Liver (tissue), 9 donors: ENCODE results near the gene MYBPC2. TPM values are rescaled to one million over a fixed set of nuclear protein-coding genes. Genes with fewer than 3 reads are reported as not detected.

Source experiments
- DNase-seq: peaks from one replicate; pipeline ENCODE4 v3.0.0-alpha.2; 2017; ENCODE audit warnings: low spot score
- H3K27ac ChIP-seq, 2 donors: one replicate each; pipeline ENCODE4 v1.7.0; 2013; ENCODE audit warnings: inconsistent platforms in 2 of 2, low read length in 2 of 2, control low read depth in 1 of 2, low read depth in 1 of 2, mild to moderate bottlenecking in 1 of 2
- H3K27me3 ChIP-seq, 4 donors: one replicate each; pipeline versions ENCODE4 v1.6.1 to v1.7.0; 2013; ENCODE audit warnings: low read length in 3 of 4, inconsistent platforms in 1 of 4, mild to moderate bottlenecking in 1 of 4, moderate library complexity in 1 of 4; ENCODE audit not compliant: control insufficient read depth in 4 of 4, insufficient read depth in 4 of 4
- H3K36me3 ChIP-seq, 4 donors: one replicate each; pipeline versions ENCODE4 v1.6.1 to v1.7.0; 2013; ENCODE audit warnings: low read length in 3 of 4, mild to moderate bottlenecking in 3 of 4, low read depth in 1 of 4, moderate library complexity in 1 of 4; ENCODE audit not compliant: control insufficient read depth in 4 of 4, insufficient read depth in 3 of 4
- H3K4me1 ChIP-seq, 4 donors: one replicate each; pipeline versions ENCODE4 v1.6.1 to v1.7.0; 2013; ENCODE audit warnings: low read length in 3 of 4, mild to moderate bottlenecking in 3 of 4, moderate library complexity in 1 of 4; ENCODE audit not compliant: control insufficient read depth in 4 of 4, insufficient read depth in 4 of 4
- H3K4me3 ChIP-seq, 3 donors: one replicate each; pipeline versions ENCODE4 v1.6.1 to v1.7.0; 2013; ENCODE audit warnings: low read length in 3 of 3, control low read depth in 1 of 3, low read depth in 1 of 3, mild to moderate bottlenecking in 1 of 3
- H3K9ac ChIP-seq, 2 donors: one replicate each; pipeline ENCODE4 v1.7.0; 2013; ENCODE audit warnings: low read length in 2 of 2, mild to moderate bottlenecking in 2 of 2, moderate library complexity in 2 of 2, control low read depth in 1 of 2, low read depth in 1 of 2
- H3K9me3 ChIP-seq, 4 donors: one replicate each; pipeline versions ENCODE4 v1.6.1 to v1.7.0; 2013; ENCODE audit warnings: low read length in 3 of 4; ENCODE audit not compliant: control insufficient read depth in 4 of 4
- ATF3 ChIP-seq: IDR thresholded peaks from 2 replicates; pipeline ENCODE4 v1.6.1; 2016; ENCODE audit warnings: antibody characterized with exemption
- EGR1 ChIP-seq, 2 donors: IDR thresholded peaks; 2 replicates each; pipeline ENCODE4 v1.6.1; 2016 to 2018; ENCODE audit warnings: antibody characterized with exemption in 2 of 2, low read depth in 2 of 2
- FOXA1 ChIP-seq: IDR thresholded peaks from 2 replicates; pipeline ENCODE4 v1.6.1; 2016; ENCODE audit warnings: antibody characterized with exemption
- FOXA2 ChIP-seq: IDR thresholded peaks from 2 replicates; pipeline ENCODE4 v1.6.1; 2016; ENCODE audit warnings: antibody characterized with exemption
- GABPA ChIP-seq, 2 donors: IDR thresholded peaks in 1 of 2; conservative IDR thresholded peaks in 1 of 2; 2 replicates each; pipeline ENCODE4 v1.6.1; 2016; ENCODE audit warnings: antibody characterized with exemption in 2 of 2, mild to moderate bottlenecking in 1 of 2, moderate library complexity in 1 of 2
- HNF4A ChIP-seq, 2 donors: conservative IDR thresholded peaks; 2 replicates each; pipeline ENCODE4 v1.6.1; 2016; ENCODE audit warnings: antibody characterized with exemption in 2 of 2, mild to moderate bottlenecking in 2 of 2
- HNF4G ChIP-seq: IDR thresholded peaks from 2 replicates; pipeline ENCODE4 v1.6.1; 2016; ENCODE audit warnings: antibody characterized with exemption
- JUND ChIP-seq, 2 donors: IDR thresholded peaks; 2 replicates each; pipeline ENCODE4 v1.6.1; 2016; ENCODE audit warnings: antibody characterized with exemption in 2 of 2
- NR2F2 ChIP-seq: IDR thresholded peaks from 2 replicates; pipeline ENCODE4 v1.6.1; 2016; ENCODE audit warnings: antibody characterized with exemption
- RAD21 ChIP-seq, 2 donors: IDR thresholded peaks; 2 replicates each; pipeline ENCODE4 v1.6.1; 2016; ENCODE audit warnings: antibody characterized with exemption in 2 of 2, mild to moderate bottlenecking in 2 of 2
- REST ChIP-seq: IDR thresholded peaks from 2 replicates; pipeline ENCODE4 v1.6.1; 2016; ENCODE audit warnings: antibody characterized with exemption, mild to moderate bottlenecking
- RXRA ChIP-seq, 2 donors: IDR thresholded peaks; 2 replicates each; pipeline ENCODE4 v1.6.1; 2017 to 2018; ENCODE audit warnings: antibody characterized with exemption in 2 of 2, mild to moderate bottlenecking in 1 of 2
- SP1 ChIP-seq: IDR thresholded peaks from 2 replicates; pipeline ENCODE4 v1.6.1; 2018; ENCODE audit warnings: antibody characterized with exemption, mild to moderate bottlenecking
- TAF1 ChIP-seq: conservative IDR thresholded peaks from 2 replicates; pipeline ENCODE4 v1.6.1; 2016; ENCODE audit warnings: antibody characterized with exemption, mild to moderate bottlenecking
- YY1 ChIP-seq: IDR thresholded peaks from 2 replicates; pipeline ENCODE4 v1.6.1; 2016; ENCODE audit warnings: antibody characterized with exemption, mild to moderate bottlenecking
- WGBS: extraction: QIAGEN DNeasy Blood & Tissue Kit; methylation state at CpG from one replicate; pipeline ENCODE4 v1.1.7; 2013; 5-methylcytosine and 5-hydroxymethylcytosine counted together
- polyA plus RNA-seq, 2 donors: library from polyadenylated mRNA; stranded (reverse) in 1 of 2; unstranded in 1 of 2; fragments of 200-250 nt in 1 of 2; fragments of >200 nt in 1 of 2; fragmentation: Nextera tagmentation in 1 of 2; extraction: Ambion mirVana in 1 of 2; gene quantifications; one replicate each; pipeline versions ENCODE4 v1.2.1 to v1.2.3, GENCODE V29; 2013 to 2015
- total RNA-seq, 2 donors: library from RNA; depleted of rRNA; stranded (reverse); fragments of >200 nt; gene quantifications; one replicate each; pipeline ENCODE4 v1.2.3, GENCODE V29; 2014
- TF ChIP-seq, protein P1 (sequence below): fragments of 150-350 bp; IDR thresholded peaks from 2 replicates; pipeline ENCODE4 v1.5.1; 2017; ENCODE audit warnings: improper control_type of control experiment, low read depth, low read length; ENCODE audit not compliant: missing input control
- TF ChIP-seq, protein P2 (sequence below): IDR thresholded peaks from 2 replicates; pipeline ENCODE4 v1.6.1; 2016; ENCODE audit warnings: antibody characterized with exemption
- TF ChIP-seq, protein P3 (sequence below): IDR thresholded peaks from 2 replicates; pipeline ENCODE4 v1.6.1; 2016; ENCODE audit warnings: antibody characterized with exemption
- donor health status: healthy.
- donor health status: healthy.
- donor health status: healthy.
- donor health status: healthy.
- donor health status: healthy.

Gene MYBPC2
- total and polyA plus RNA-seq, 4 donors, result under 0.01 TPM; not detected in 3

DNA sequence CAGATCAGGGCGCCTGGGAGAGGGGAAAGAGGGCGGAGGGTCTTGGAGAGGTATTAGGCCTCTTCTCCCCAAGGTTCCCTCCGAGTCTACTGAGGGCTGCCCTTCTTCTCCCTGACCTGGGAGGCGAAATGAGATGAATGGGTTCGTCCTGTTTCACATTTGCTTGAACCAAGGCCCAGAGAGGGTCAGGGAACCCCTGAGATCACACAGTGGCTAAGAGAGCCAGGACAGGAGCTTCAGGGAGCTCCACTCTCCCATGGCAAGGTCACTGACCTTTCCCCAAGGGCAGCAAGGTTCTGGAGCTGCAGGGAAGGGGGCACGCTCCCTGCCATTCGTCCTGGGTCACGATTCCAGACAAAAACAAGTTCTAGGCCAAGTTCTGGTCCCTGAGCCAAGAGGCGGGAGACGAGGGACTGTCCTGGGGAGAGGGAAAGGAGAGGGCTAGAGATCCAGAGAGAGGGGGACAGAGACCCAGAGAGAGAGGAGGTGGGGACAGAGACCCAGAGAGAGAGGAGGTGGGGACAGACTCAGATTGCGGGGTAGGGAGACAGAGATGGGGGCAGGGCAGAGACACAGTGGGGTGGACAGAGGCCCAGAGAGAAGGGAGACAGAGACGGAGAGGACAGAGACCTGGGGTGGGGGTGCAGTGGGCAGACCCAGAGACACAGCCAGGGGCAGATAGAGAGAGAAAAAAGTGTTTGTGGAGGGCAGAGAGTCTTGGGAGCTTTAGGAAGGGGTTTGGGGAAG lies 80.5 kb downstream of the MYBPC2 start:
- peak overlapping the region; percentile 40 to 64 for H3K9ac ChIP-seq
- H3K4me1 ChIP-seq, result peaks cover 10 to 26% (median 18%) of the 10 kb centered on the region in 4 donors
- 40% methylated on average over 12 of the region's 12 CpGs for WGBS
- H3K9me3 ChIP-seq, result no peaks in the 10 kb centered on the region
- no peak for TF ChIP-seq SP1
- TF ChIP-seq RXRA (IDR thresholded peaks at IDR 0.05), result peak; percentile 34 to 50
- peak overlapping the region; percentile 81 to 84 for H3K27ac ChIP-seq
- DNase-seq, result no peak
- no peaks in the 10 kb centered on the region for H3K36me3 ChIP-seq
- no peaks in the 10 kb centered on the region for H3K27me3 ChIP-seq
- H3K4me3 ChIP-seq, result peak overlapping the region; percentile 64 to 77 (median 65)

DNA sequence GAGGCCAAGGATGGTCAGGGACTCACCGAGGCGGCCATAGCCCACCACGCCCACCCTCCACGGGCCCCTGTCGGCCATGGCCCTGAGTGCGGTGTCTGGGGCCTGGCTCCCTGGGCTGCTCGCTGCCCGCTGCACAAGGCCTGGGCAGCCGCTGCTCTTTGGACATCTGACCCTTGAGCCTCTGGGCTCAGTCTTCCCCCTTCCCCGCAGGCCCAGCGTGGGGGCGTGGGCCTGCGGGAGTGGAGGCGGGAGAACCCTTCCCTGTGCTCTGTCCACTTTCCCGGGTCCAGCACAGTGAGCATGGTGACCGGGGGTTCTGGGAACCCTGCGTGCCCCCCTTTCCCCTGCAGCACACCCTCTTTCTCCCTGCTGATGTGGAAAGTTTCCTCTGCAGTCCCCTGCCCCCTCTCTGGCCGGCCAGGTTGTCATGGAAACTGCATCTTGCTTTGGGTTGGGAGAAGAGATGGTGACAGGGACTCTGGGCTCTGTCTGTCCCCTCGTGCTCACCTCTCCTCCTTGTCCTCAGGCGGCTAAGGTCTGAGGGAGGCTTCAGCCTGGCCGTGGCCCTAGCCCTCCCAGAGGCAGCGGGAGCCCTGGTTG lies 81.2 kb downstream of the MYBPC2 start, which contains the start of gene ASPDH:
ASPDH (minus strand) TSS at position 168 of the 600 bp plus-strand sequence; CDS start at position 78, 90 bp downstream.
- Histone ChIP-seq H3K9ac (peak within 1 kb of the TSS; percentile 40 to 64), H3K4me3 (peak within 1 kb of the TSS; percentile 64 to 77 (median 65)), H3K36me3 (no peaks in the 10 kb centered on the region), H3K4me1 (peaks cover 10 to 26% (median 18%) of the 10 kb centered on the region in 4 donors), H3K9me3 (no peaks in the 10 kb centered on the region), H3K27ac (peak within 1 kb of the TSS; percentile 81 to 84), H3K27me3 (no peaks in the 10 kb centered on the region)
- peak; percentile 56 for TF ChIP-seq REST
- no peak for TF ChIP-seq FOXA1
- no peak for TF ChIP-seq ATF3
- TF ChIP-seq GABPA (IDR thresholded peaks at IDR 0.05 in 1 of 2, conservative IDR thresholded peaks at IDR 0.05 in 1 of 2), result peak in 1 of 2 donors; percentile 36
- TF ChIP-seq JUND (IDR thresholded peaks at IDR 0.05), result no peak
- TF ChIP-seq HNF4G, result peak; percentile 71
- TF ChIP-seq, protein P1, sequence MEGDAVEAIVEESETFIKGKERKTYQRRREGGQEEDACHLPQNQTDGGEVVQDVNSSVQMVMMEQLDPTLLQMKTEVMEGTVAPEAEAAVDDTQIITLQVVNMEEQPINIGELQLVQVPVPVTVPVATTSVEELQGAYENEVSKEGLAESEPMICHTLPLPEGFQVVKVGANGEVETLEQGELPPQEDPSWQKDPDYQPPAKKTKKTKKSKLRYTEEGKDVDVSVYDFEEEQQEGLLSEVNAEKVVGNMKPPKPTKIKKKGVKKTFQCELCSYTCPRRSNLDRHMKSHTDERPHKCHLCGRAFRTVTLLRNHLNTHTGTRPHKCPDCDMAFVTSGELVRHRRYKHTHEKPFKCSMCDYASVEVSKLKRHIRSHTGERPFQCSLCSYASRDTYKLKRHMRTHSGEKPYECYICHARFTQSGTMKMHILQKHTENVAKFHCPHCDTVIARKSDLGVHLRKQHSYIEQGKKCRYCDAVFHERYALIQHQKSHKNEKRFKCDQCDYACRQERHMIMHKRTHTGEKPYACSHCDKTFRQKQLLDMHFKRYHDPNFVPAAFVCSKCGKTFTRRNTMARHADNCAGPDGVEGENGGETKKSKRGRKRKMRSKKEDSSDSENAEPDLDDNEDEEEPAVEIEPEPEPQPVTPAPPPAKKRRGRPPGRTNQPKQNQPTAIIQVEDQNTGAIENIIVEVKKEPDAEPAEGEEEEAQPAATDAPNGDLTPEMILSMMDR, result no peak
- TF ChIP-seq RXRA (IDR thresholded peaks at IDR 0.05), result peak; percentile 22 to 30
- no peak for TF ChIP-seq NR2F2
- peak; percentile 85 for TF ChIP-seq SP1
- no peak for TF ChIP-seq TAF1
- TF ChIP-seq EGR1 (IDR thresholded peaks at IDR 0.05; ENCODE audit: low read depth in 2 of 2), result peak; percentile 69 to 84
- TF ChIP-seq HNF4A (conservative IDR thresholded peaks at IDR 0.05), result peak; percentile 91 to 94
- no peak for TF ChIP-seq RAD21 (IDR thresholded peaks at IDR 0.05)
- TF ChIP-seq, protein P2, sequence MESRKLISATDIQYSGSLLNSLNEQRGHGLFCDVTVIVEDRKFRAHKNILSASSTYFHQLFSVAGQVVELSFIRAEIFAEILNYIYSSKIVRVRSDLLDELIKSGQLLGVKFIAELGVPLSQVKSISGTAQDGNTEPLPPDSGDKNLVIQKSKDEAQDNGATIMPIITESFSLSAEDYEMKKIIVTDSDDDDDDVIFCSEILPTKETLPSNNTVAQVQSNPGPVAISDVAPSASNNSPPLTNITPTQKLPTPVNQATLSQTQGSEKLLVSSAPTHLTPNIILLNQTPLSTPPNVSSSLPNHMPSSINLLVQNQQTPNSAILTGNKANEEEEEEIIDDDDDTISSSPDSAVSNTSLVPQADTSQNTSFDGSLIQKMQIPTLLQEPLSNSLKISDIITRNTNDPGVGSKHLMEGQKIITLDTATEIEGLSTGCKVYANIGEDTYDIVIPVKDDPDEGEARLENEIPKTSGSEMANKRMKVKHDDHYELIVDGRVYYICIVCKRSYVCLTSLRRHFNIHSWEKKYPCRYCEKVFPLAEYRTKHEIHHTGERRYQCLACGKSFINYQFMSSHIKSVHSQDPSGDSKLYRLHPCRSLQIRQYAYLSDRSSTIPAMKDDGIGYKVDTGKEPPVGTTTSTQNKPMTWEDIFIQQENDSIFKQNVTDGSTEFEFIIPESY, result no peak
- TF ChIP-seq, protein P3, sequence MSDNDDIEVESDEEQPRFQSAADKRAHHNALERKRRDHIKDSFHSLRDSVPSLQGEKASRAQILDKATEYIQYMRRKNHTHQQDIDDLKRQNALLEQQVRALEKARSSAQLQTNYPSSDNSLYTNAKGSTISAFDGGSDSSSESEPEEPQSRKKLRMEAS, result no peak
- TF ChIP-seq YY1, result peak; percentile 89
- no peak for TF ChIP-seq FOXA2
- DNase-seq, result peak; percentile 54
- 30% methylated on average over 22 of the region's 22 CpGs for WGBS
